Measurements from ENCODE around the gene MAPKBP1.

GRCh38 chr15:41873711-41874110 is 99.4 kb downstream of the MAPKBP1 start:
- TF ChIP-seq CTCF (IDR thresholded peaks at IDR 0.05) (no peak), ZFX (IDR thresholded peaks at IDR 0.05; ENCODE audit: borderline replicate concordance) (no peak)

Data from 22Rv1 (cell line).